ENCODE measurements around the gene ATP2B1. TPM values are rescaled to one million over a fixed set of nuclear protein-coding genes. Genes with fewer than 3 reads are reported as not detected.
A peak's percentile ranks its signal among the peaks of the same experiment; 100 is the strongest.

ATP2B1 gene
- total RNA-seq, 1 donor from 2014 or later = 5.1 TPM

DNA sequence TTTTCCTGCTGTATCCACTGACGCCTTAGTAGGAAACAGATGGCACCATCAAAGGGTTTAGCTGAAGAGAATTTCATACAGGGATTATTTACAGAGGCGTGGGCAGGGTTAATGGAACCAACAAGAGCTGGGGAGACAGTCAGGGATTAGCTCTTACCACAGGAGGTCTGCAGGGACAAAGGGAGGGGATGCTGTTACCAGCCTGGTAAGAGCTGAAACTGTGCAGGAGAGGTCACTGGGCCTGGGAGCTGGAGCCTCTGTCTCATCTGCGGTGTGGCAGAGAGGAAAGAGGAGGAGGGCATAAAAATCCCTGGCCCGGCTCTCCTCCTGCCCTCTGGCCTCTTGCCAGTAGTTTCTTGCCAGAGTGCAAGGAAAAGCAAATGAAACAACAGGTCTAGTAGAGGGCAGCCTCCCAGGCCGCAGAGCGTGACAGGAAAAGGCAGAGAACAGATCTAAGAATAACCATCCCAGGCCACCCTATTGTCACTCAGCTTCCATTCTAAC is 163.9 kb downstream of the ATP2B1 start:
- H3K9me3 ChIP-seq = no peaks in the 10 kb centered on the region
- peak in 1 of 2 donors; percentile 67 for DNase-seq (ENCODE audit: low spot score in 2 of 2)
- no peaks in the 10 kb centered on the region for H3K27me3 ChIP-seq
- H3K4me1 ChIP-seq = peaks cover 0 to 7% of the 10 kb centered on the region in 2 donors
- H3K4me3 ChIP-seq = no peak overlapping the region
- H3K27ac ChIP-seq = no peak overlapping the region
- H3K36me3 ChIP-seq = no peaks in the 10 kb centered on the region
- intact Hi-C loops (cut with DNase I) = loop anchor here (10.0 kb wide), 1 partner anchor 1410 kb away; the partner anchor contains the start of gene CCER1
- TF ChIP-seq CTCF (IDR thresholded peaks at IDR 0.05) = no peak

DNA sequence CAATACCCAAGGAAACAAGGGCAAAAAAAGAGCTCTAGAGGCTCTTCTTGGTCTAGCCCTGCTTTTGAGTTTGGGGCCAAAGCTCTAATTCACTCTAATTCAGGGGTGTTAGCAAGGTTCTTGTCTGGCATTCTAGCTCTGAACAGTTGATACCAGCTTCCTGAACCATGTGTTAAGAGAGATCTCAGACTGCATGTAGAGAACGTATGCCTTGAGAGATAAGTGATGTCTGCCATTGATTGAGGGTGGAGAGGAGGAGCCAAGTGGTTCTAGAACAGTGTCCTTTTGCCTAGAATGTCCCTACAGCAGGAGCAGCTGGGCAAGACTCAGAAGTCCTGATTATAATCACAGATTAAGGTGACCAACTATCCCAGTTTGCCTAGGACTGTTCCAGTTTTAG is 164.6 kb downstream of the ATP2B1 start:
- Histone ChIP-seq H3K9me3 (no peaks in the 10 kb centered on the region), H3K27ac (no peak overlapping the region), H3K4me1 (peaks cover 0 to 7% of the 10 kb centered on the region in 2 donors), H3K27me3 (no peaks in the 10 kb centered on the region), H3K4me3 (no peak overlapping the region), H3K36me3 (no peaks in the 10 kb centered on the region)
- intact Hi-C loops (cut with DNase I) = loop anchor here (10.0 kb wide), 1 partner anchor 1411 kb away; the partner anchor contains the start of gene CCER1
- no peak for DNase-seq (ENCODE audit: low spot score in 2 of 2)
- no peak for TF ChIP-seq CTCF (IDR thresholded peaks at IDR 0.05)

GRCh38 chr12:89542912-89543592 is 165.6 kb downstream of the ATP2B1 start:
- no peak overlapping the region for H3K27ac ChIP-seq
- peak in 1 of 2 donors; percentile 72 for DNase-seq (ENCODE audit: low spot score in 2 of 2)
- H3K27me3 ChIP-seq = no peaks in the 10 kb centered on the region
- peaks cover 0 to 7% of the 10 kb centered on the region in 2 donors for H3K4me1 ChIP-seq
- peak; percentile 48 to 83 (median 72) for TF ChIP-seq CTCF (IDR thresholded peaks at IDR 0.05)
- intact Hi-C loops (cut with DNase I) = loop anchor here (10.0 kb wide), 1 partner anchor 1412 kb away; the partner anchor contains the start of gene CCER1
- no peak overlapping the region for H3K4me3 ChIP-seq
- H3K9me3 ChIP-seq = no peaks in the 10 kb centered on the region
- no peaks in the 10 kb centered on the region for H3K36me3 ChIP-seq

GRCh38 chr12:89542236-89542635 is 166.4 kb downstream of the ATP2B1 start:
- no peak for TF ChIP-seq CTCF (IDR thresholded peaks at IDR 0.05)
- intact Hi-C loops (cut with DNase I) = loop anchor here (10.0 kb wide), 1 partner anchor 1413 kb away; the partner anchor contains the start of gene CCER1
- peaks cover 0 to 7% of the 10 kb centered on the region in 2 donors for H3K4me1 ChIP-seq
- no peaks in the 10 kb centered on the region for H3K27me3 ChIP-seq
- no peaks in the 10 kb centered on the region for H3K9me3 ChIP-seq
- H3K36me3 ChIP-seq = no peaks in the 10 kb centered on the region
- DNase-seq (ENCODE audit: low spot score in 2 of 2) = no peak
- H3K27ac ChIP-seq = no peak overlapping the region
- H3K4me3 ChIP-seq = no peak overlapping the region

DNA sequence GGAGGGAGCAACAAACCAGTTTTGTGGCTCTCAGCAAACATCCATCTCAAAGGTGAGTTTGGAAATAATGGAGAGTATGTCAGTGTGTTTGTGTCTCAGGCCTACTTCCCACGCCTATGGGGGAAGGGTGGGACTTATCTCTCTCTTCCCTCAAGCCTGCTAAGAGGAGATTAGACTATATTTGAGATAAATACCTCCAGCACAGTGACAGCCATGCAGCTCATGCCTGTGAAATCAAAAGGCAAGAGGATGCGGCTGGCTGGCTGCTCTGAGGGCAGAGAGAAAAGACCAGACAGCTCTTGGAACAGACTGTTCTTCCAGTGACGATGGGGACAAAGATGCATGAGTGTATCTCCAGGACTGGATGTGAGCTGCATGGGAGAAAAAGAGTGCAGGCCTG is 168.1 kb downstream of the ATP2B1 start:
- peaks cover 0 to 7% of the 10 kb centered on the region in 2 donors for H3K4me1 ChIP-seq
- H3K36me3 ChIP-seq = no peaks in the 10 kb centered on the region
- H3K27ac ChIP-seq = no peak overlapping the region
- H3K9me3 ChIP-seq = no peaks in the 10 kb centered on the region
- intact Hi-C loops (cut with DNase I) = loop anchor here (10.0 kb wide), 1 partner anchor 1414 kb away; the partner anchor contains the start of gene CCER1
- no peak overlapping the region for H3K4me3 ChIP-seq
- H3K27me3 ChIP-seq = no peaks in the 10 kb centered on the region
- no peak for DNase-seq (ENCODE audit: low spot score in 2 of 2)
- TF ChIP-seq CTCF (IDR thresholded peaks at IDR 0.05) = no peak
